ENCODE data around the gene INSIG2. TPM values are rescaled to one million over a fixed set of nuclear protein-coding genes. Genes with fewer than 3 reads are reported as not detected.

INSIG2 gene
- total and polyA plus RNA-seq, 2 of the 4 experiments (the other 2 are of a cell fraction) = 9.1 to 11.7 TPM

GRCh38 chr2:118059919-118060478 lies 28.3 kb upstream of the INSIG2 start:
- CTCF ChIA-PET = interaction anchor here (1.0 kb wide), 1 partner anchor 9 kb away, joined by 3 read pairs; no protein-coding TSS in a partner anchor
- Histone ChIP-seq H4K8ac (ENCODE audit: low read depth in 2 of 2, low read length in 2 of 2) (no peak overlapping the region), H2BK120ac (ENCODE audit: low read depth, low read length) (no peak overlapping the region), H3K4me3 (ENCODE audit: insufficient read depth, low read depth, low read length) (no peak overlapping the region), H2AK5ac (ENCODE audit: low read depth, low read length) (no peak overlapping the region), H3K4ac (ENCODE audit: low read depth, low read length) (no peak overlapping the region), H3K14ac (replicated peaks; ENCODE audit: low read depth, low read length) (no peak overlapping the region), H3K27me3 (ENCODE audit: control insufficient read depth, insufficient read depth, low read length) (peaks cover 29% of the 10 kb centered on the region), H3K9me3 (ENCODE audit: control insufficient read depth, insufficient read depth, low read length) (no peaks in the 10 kb centered on the region), H2AFZ (replicated peaks; ENCODE audit: low read length, poor library complexity) (no peak overlapping the region), H3K18ac (ENCODE audit: low read depth, low read length) (no peak overlapping the region), H3K9ac (ENCODE audit: low read depth, low read length) (no peak overlapping the region), H4K5ac (ENCODE audit: low read depth, low read length) (no peak overlapping the region), H2BK5ac (ENCODE audit: low read depth, low read length, poor library complexity, severe bottlenecking) (peak overlapping the region; percentile 50), H3K79me1 (ENCODE audit: low read depth in 1 of 2, low read length in 2 of 2) (no peaks in the 10 kb centered on the region), H4K20me1 (ENCODE audit: insufficient read depth, low read length) (no peaks in the 10 kb centered on the region), H4K91ac (ENCODE audit: insufficient read depth, low read depth, low read length) (no peak overlapping the region), H3K9me1 (ENCODE audit: insufficient read depth, low read length) (no peaks in the 10 kb centered on the region), H2BK20ac (ENCODE audit: low read depth, low read length) (no peak overlapping the region), H3K23ac (ENCODE audit: low read depth, low read length) (no peak overlapping the region), H3K36me3 (ENCODE audit: control insufficient read depth, insufficient read depth, low read length) (no peaks in the 10 kb centered on the region), H3K4me1 (ENCODE audit: control insufficient read depth, insufficient read depth, low read length) (peaks cover 1% of the 10 kb centered on the region; the same call in 1 of the 2 replicates), H2AK9ac (replicated peaks; ENCODE audit: low read depth, low read length, poor library complexity) (no peak overlapping the region), H2BK15ac (ENCODE audit: low read depth, low read length) (no peak overlapping the region), H3K27ac (ENCODE audit: insufficient read depth, low read length) (no peak overlapping the region), H3K56ac (ENCODE audit: extremely low read depth, insufficient read depth, low read length) (no peak overlapping the region), H3K4me2 (ENCODE audit: low read depth, low read length) (no peak overlapping the region)
- 43% methylated on average over 1 of the region's 4 CpGs; no CpG with 5 or more reads in 1 of the 2 experiments for WGBS, 2 experiments (ENCODE audit: extremely low coverage in 2 of 2, insufficient read length in 1 of 2)
- intact Hi-C loops (cut with micrococcal nuclease) (no loop called here), in situ Hi-C loops (cut with MboI; ENCODE audit: low sequenced_read_pairs) (no loop called here), dilution Hi-C loops (cut with HindIII; ENCODE audit: low sequenced_read_pairs, unreplicated experiment) (no loop called here)
- TF ChIP-seq CEBPB (IDR thresholded peaks at IDR 0.05; ENCODE audit: low read depth, low read length) (0 out of 2 replicates have a peak, but pooled peaks have one; percentile 13), SMC3 (IDR thresholded peaks at IDR 0.05; ENCODE audit: low read depth, low read length) (no peak)
- no TSS peak for BruUV-seq (replicated peaks)
- DNase-seq (peak; percentile 74), ATAC-seq (ENCODE audit: low read depth) (peak; percentile 44; the same call in 1 of the 2 replicates)
- POLR2A ChIA-PET (ENCODE audit: unreplicated experiment) = no interaction called here
